IPS-15b (cell line): ENCODE measurements around the gene ZNF112.

ENCODE experiments used
- H3K27me3 ChIP-seq: one replicate; pipeline ENCODE4 v1.6.1; 2013; ENCODE audit warnings: low read length; ENCODE audit not compliant: control insufficient read depth, insufficient read depth
- H3K36me3 ChIP-seq: one replicate; pipeline ENCODE4 v1.6.1; 2013; ENCODE audit warnings: low read length; ENCODE audit not compliant: control insufficient read depth, insufficient read depth
- H3K4me1 ChIP-seq: one replicate; pipeline ENCODE4 v1.6.1; 2013; ENCODE audit warnings: mild to moderate bottlenecking, low read length; ENCODE audit not compliant: control insufficient read depth, insufficient read depth
- H3K4me3 ChIP-seq: one replicate; pipeline ENCODE4 v1.5.1; 2013; ENCODE audit warnings: low read depth, low read length
- H3K9ac ChIP-seq: one replicate; pipeline ENCODE4 v1.6.1; 2013; ENCODE audit warnings: low read depth, mild to moderate bottlenecking, low read length
- H3K9me3 ChIP-seq: one replicate; pipeline ENCODE4 v1.6.1; 2013; ENCODE audit warnings: mild to moderate bottlenecking, low read length; ENCODE audit not compliant: control insufficient read depth, insufficient read depth

Gene ZNF112

DNA sequence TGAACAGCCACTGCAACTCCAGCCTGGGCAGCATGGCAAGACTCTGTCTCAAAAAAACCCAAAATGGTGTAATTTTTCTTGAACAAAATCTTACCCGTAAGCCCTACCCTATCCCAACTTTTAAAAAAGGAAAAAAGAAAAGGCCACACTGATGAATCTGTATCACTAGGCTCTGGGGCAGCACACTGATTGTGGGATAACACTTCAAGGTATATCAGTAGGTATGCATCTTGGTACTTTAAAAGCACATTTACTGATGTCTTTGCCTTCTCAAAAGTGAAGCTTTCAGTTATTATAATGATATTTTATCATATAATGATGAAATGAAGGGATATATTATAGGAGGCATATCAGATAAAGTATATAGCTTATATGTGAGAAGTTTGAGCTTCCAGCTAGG is 24.3 kb downstream of the ZNF112 start:
- Histone ChIP-seq H3K9me3 (peaks cover 19% of the 10 kb centered on the region), H3K36me3 (peaks cover 3% of the 10 kb centered on the region)

DNA sequence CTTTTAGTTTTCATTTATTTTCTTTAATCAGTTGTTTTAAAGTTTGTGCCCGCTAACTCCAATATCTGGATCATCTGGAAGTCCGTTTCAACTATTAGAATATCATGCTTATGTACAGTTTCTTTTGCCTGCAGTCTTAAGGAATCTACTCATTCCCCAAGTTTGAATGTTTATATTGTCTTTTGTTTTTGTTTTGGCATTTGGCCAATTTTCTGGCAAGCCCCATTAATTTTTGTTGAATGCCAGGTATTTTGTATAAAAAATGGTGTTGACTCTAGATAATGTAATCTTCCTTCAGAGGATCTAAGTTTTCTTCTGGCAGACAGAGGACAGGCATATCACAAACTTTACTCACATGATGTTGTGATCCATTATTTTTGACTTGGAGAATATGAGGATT is 40.6 kb downstream of the ZNF112 start:
- H3K27me3 ChIP-seq = no peaks in the 10 kb centered on the region
- H3K4me1 ChIP-seq = no peaks in the 10 kb centered on the region
- no peak overlapping the region for H3K4me3 ChIP-seq
- no peaks in the 10 kb centered on the region for H3K36me3 ChIP-seq
- no peak overlapping the region for H3K9ac ChIP-seq
- H3K9me3 ChIP-seq = peaks cover 3% of the 10 kb centered on the region

More for the DNA sequence above, 24.3 kb downstream of the ZNF112 start:
- H3K4me3 ChIP-seq = no peak overlapping the region
- H3K9ac ChIP-seq = no peak overlapping the region
- H3K27me3 ChIP-seq = no peaks in the 10 kb centered on the region
- no peaks in the 10 kb centered on the region for H3K4me1 ChIP-seq

DNA sequence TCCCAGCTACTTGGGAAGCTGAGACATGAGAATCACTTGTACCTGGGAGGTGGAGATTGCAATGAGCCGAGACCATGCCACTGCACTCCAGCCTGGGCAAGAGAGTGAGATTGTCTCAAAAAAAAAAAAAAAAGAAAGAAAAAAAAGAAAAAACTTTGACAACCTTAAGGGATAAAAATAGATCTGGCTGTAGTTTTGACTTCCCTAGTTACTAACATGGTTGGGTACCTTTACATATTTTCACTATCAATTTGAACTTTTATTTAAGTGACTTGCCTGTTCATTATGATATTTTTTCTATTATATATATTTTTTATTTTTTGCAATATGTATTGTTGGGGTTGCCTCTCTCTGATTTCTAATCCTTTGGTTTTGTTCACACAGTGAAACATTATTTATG is 43.2 kb downstream of the ZNF112 start:
- Histone ChIP-seq H3K9ac (no peak overlapping the region), H3K27me3 (no peaks in the 10 kb centered on the region), H3K36me3 (no peaks in the 10 kb centered on the region), H3K4me3 (no peak overlapping the region), H3K4me1 (no peaks in the 10 kb centered on the region), H3K9me3 (peaks cover 3% of the 10 kb centered on the region)

DNA sequence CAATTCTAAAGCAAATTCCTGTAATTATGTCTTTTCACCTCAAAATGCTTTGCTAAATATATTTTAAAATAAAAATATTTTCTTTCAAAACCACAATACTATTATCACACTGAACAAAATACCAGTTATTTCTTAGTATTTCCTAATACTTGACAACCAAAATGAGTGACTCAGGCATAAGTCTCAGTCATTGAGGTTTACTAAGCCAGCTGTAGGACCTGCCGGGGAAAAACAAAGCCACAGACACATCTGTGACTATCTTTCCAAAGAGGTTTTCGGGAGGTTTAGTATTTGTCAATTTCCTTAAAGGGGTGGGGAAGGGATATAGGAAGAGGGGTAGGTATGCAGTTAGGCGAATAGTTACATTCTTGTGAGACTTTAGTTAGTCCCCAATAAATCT is 48.5 kb downstream of the ZNF112 start:
- H3K36me3 ChIP-seq = no peaks in the 10 kb centered on the region
- peaks cover 3% of the 10 kb centered on the region for H3K4me1 ChIP-seq
- H3K9me3 ChIP-seq = no peaks in the 10 kb centered on the region
- H3K4me3 ChIP-seq = no peak overlapping the region
- H3K9ac ChIP-seq = no peak overlapping the region
- no peaks in the 10 kb centered on the region for H3K27me3 ChIP-seq

DNA sequence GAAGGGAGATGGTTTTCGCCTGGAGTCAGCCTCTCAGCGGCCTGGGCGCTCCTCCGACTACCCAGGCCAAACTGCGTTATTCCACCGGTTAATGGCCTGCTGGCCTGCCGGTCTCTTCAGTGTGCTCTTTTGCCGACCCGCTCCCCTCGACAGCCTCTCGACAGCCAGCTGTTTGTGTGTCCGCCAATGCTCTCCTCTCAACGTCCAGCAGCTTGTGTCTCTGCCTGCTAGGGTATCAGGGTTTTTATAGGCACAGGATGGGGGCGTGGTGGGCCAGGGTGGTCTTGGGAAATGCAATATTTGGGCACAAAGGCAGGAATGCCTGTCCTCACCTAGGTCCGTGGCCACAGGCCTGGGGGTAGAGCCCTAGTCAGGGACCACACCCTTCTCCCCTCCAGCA is 50.2 kb downstream of the ZNF112 start:
- Histone ChIP-seq H3K27me3 (no peaks in the 10 kb centered on the region), H3K9ac (no peak overlapping the region), H3K9me3 (no peaks in the 10 kb centered on the region), H3K4me3 (no peak overlapping the region), H3K4me1 (peaks cover 3% of the 10 kb centered on the region), H3K36me3 (no peaks in the 10 kb centered on the region)

DNA sequence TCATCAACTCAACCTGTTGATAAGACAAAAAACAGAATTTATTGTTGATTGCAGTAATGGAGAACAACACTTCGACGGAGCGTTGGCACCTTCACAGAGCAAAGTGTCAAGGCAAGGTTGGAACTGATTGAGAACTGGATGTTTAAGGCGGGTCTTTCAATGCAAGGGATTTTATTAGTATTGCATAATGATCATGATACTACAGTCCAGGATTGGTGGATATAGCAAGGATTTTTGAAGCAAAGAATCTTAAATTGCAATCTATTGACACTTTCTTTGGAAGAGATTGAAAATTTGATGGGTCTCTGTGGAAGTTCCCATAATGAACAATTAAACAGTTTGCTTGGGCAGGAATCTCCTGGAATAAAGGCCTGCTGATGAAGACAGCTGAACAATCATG is 51.0 kb downstream of the ZNF112 start:
- H3K27me3 ChIP-seq = no peaks in the 10 kb centered on the region
- H3K9me3 ChIP-seq = no peaks in the 10 kb centered on the region
- H3K4me1 ChIP-seq = peaks cover 3% of the 10 kb centered on the region
- H3K36me3 ChIP-seq = no peaks in the 10 kb centered on the region
- peak overlapping the region; percentile 12 for H3K4me3 ChIP-seq
- H3K9ac ChIP-seq = no peak overlapping the region

DNA sequence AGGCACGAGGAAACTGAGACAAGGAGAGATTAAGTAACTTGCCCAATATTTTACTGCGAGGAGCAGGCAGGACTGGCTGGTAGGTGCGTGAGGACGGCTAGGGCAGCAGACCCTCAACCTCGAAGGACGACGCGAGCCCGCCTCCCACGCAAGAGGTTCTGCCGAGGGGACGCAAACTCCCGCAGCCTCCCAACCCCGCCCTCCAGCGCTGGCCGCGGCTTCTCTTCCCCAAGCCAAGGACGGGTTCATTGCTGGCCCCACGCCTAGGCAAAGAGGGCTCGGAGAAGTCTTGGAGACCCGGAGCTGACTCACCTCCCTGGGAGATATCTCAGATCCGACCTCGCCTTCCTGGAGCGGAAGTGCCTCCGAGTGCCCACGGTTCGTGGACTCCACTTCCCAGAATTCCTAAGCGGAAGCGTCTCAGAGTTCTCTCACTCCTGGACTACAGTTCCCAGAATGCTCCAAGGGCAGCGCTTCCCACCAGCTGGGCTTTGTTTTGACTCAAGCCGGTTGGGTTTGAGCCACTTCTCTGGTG is 51.8 kb downstream of the ZNF112 start, which contains the start of gene ZNF235:
Gene ZNF235 (minus strand): TSS at position 367 of the 535 bp plus-strand sequence. CDS start 1,621 bp downstream, outside the sequence.
- H3K27me3 ChIP-seq = no peaks in the 10 kb centered on the region
- H3K4me3 ChIP-seq = peak within 1 kb of the TSS; percentile 91
- peaks cover 3% of the 10 kb centered on the region for H3K4me1 ChIP-seq

DNA sequence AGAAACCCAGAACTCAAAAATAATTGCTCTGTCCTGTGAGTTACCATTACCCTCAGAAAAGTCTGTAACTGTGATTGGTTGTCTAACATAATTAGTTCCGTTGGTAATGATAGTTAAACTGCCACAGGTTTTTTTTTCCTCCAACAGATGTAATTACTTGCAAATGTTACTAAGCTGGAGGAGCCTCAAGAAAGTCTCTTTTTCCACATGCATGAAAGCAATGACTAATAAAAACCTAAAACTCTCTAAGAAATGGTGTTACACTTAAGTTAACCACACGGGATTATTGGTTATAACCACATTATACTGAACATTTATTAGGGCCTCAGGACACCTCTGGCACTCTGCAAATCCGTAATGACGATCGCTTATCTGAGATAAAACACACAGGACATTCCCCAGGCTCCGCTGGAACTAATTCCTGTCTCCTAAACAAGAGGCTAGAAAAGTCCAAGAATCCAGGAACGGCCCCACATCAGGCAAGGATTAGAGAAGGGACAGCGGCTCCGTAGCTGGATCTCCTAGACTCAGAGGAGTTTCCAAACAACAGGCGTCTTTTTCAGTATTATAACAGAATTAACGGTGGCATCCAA is 52.4 kb downstream of the ZNF112 start:
- H3K4me1 ChIP-seq = peaks cover 3% of the 10 kb centered on the region
- H3K9me3 ChIP-seq = no peaks in the 10 kb centered on the region
- H3K9ac ChIP-seq = peak overlapping the region; percentile 61
- peak overlapping the region; percentile 91 for H3K4me3 ChIP-seq
- no peaks in the 10 kb centered on the region for H3K27me3 ChIP-seq
- H3K36me3 ChIP-seq = peaks cover 4% of the 10 kb centered on the region

More for the DNA sequence above, 51.8 kb downstream of the ZNF112 start, which contains the start of gene ZNF235:
- no peaks in the 10 kb centered on the region for H3K9me3 ChIP-seq
- no peaks in the 10 kb centered on the region for H3K36me3 ChIP-seq
- peak within 1 kb of the TSS; percentile 61 for H3K9ac ChIP-seq

DNA sequence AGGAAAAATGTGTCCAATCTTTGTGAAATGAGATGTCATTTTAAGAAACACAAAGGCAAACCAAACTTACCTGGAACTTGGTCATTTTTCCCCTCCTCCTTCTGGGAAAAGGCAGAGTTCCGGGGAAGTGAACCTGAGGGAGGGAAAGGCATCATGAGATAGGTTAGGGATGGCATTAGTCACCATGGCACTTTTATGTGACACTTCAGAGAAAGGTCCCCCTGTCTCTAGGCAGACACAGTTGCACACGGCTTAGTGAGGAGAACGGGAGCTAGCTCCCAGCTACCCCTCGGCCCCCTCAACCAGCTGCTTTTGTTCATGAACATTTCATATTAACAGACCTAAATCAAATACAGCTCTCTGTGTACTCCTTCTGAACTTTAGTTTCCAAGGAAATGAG is 53.2 kb downstream of the ZNF112 start:
- H3K27me3 ChIP-seq = no peaks in the 10 kb centered on the region
- no peak overlapping the region for H3K9ac ChIP-seq
- H3K4me1 ChIP-seq = peaks cover 3% of the 10 kb centered on the region
- H3K9me3 ChIP-seq = no peaks in the 10 kb centered on the region
- no peak overlapping the region for H3K4me3 ChIP-seq
- peaks cover 4% of the 10 kb centered on the region for H3K36me3 ChIP-seq

DNA sequence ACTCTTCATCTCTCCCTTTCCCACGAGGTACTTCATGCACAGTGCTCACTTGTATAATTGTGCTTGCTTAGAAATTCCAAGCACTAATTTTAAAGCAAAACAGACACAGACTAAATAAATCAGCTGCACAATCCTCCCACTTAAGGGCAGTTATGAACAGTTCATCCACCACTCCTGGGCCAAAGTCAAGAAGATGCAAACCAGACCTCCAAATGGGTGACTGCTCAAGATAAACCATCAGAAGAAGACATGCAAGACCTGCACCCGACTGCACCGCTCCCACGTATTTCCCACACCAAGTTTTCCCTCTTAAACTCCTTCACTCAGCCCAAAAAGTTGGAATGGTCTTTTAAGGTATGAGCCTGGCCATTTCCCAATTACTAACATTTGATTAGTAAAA is 71.5 kb downstream of the ZNF112 start:
- no peak overlapping the region for H3K4me3 ChIP-seq
- peaks cover 17% of the 10 kb centered on the region for H3K36me3 ChIP-seq
- H3K9me3 ChIP-seq = no peaks in the 10 kb centered on the region
- H3K4me1 ChIP-seq = no peaks in the 10 kb centered on the region
- no peak overlapping the region for H3K9ac ChIP-seq
- H3K27me3 ChIP-seq = no peaks in the 10 kb centered on the region

DNA sequence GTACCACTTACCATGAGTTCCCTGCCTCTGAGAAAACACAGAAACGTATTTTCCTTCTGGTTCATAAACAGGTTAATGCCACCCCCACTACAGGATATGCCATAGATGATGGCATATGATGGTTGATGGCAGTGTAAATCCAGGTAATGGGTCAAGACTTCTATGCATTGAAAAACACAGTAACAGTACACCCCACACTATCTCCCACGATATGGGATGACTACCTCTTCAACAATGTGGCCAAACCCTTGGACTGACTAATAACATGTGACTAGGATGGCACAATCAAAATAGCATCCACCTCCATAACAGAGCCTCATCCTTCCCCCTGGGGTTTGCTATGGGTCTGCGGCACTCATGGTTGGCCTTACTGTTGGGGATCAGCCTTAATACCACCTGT is 73.6 kb downstream of the ZNF112 start:
- Histone ChIP-seq H3K9me3 (no peaks in the 10 kb centered on the region), H3K4me1 (no peaks in the 10 kb centered on the region), H3K4me3 (no peak overlapping the region), H3K36me3 (peaks cover 9% of the 10 kb centered on the region), H3K9ac (no peak overlapping the region), H3K27me3 (no peaks in the 10 kb centered on the region)

DNA sequence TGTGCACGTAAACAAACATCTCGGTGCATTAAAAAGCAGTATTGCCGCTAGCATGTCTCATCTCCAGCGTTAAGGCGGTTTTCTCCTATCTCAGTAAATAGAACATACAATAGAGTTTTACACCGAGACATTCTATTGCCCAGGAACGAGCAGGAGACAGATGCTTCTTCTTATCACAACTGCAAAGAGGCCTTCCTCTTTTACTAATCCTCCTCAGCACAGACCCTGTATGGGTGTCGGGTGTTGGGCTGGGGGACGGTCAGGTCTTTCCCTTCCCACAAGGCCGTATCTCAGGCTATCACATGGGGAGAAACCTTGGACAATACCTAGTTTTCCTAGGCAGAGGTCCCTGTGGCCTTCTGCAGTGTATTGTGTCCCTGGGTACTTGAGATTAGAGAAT is 75.6 kb downstream of the ZNF112 start:
- Histone ChIP-seq H3K27me3 (no peaks in the 10 kb centered on the region), H3K9ac (no peak overlapping the region), H3K36me3 (no peaks in the 10 kb centered on the region), H3K4me3 (no peak overlapping the region), H3K9me3 (no peaks in the 10 kb centered on the region), H3K4me1 (no peaks in the 10 kb centered on the region)
